B cell (primary cell): ENCODE results near the gene PRR35. TPM values are rescaled to one million over a fixed set of nuclear protein-coding genes. Genes with fewer than 3 reads are reported as not detected.
A peak's percentile ranks its signal among the peaks of the same experiment; 100 is the strongest.

ENCODE experiments used
- ATAC-seq: fragments of 200-7000 bp; cut with Tn5 transposase; one replicate; pipeline ENCODE4 v1.10.0; 2021; ENCODE audit warnings: low read depth, mild to moderate bottlenecking, moderate number of reproducible peaks, moderate library complexity
- CTCF ChIA-PET: fragments of 350-600 bp; sonication (Branson Sonifier 250); formaldehyde crosslinking; loops from one replicate; lab custom pipeline; 2021; ENCODE audit warnings: antibody characterized with exemption, inconsistent platforms; lab: Charles Lee
- POLR2A ChIA-PET: fragments of 350-600 bp; sonication (Branson Sonifier 250); formaldehyde crosslinking; loops from one replicate; lab custom pipeline; 2021; ENCODE audit warnings: antibody characterized with exemption; lab: Charles Lee
- DNase-seq: peaks from one replicate; pipeline ENCODE4 v3.0.0; 2013
- H2AFZ ChIP-seq: 2 replicates; pipeline ENCODE4 v1.6.1; 2012; ENCODE audit warnings: mild to moderate bottlenecking, low read depth, low read length; ENCODE audit not compliant: insufficient read depth, poor library complexity, severe bottlenecking
- H3K27ac ChIP-seq, 2 donors: 1 replicate in 1 of 2; 2 replicates in 1 of 2; pipeline ENCODE4 v1.5.1; 2012 to 2013; ENCODE audit warnings: low read length in 2 of 2, mild to moderate bottlenecking in 2 of 2, moderate library complexity in 1 of 2
- H3K27me3 ChIP-seq, 4 experiments: fragments of 200-600 bp in 1 of 4; sonication (generic) in 1 of 4; replicated peaks in 1 of 4; 1 replicate in 2 of 4; 2 replicates in 2 of 4; pipeline versions ENCODE4 v1.6.1 to v1.7.0; 2013 to 2016; ENCODE audit warnings: low read length in 3 of 4, mild to moderate bottlenecking in 2 of 4, mixed read lengths in 1 of 4, moderate library complexity in 1 of 4; ENCODE audit not compliant: insufficient read depth in 4 of 4, control insufficient read depth in 3 of 4; ENCODE audit errors: control extremely low read depth in 1 of 4
- H3K36me3 ChIP-seq, 2 experiments: replicated peaks in 1 of 2; 1 replicate in 1 of 2; 2 replicates in 1 of 2; pipeline versions ENCODE4 v1.6.1 to v1.7.1; 2013; ENCODE audit warnings: low read length in 1 of 2; ENCODE audit not compliant: insufficient read depth in 2 of 2, control insufficient read depth in 1 of 2; ENCODE audit errors: control extremely low read depth in 1 of 2, extremely low read depth in 1 of 2
- H3K4me1 ChIP-seq, 2 donors: fragments of 200-600 bp in 1 of 2; sonication (generic) in 1 of 2; 1 replicate in 1 of 2; 2 replicates in 1 of 2; pipeline versions ENCODE4 v1.5.1 to v1.6.1; 2013 to 2017; ENCODE audit warnings: low read length in 2 of 2; ENCODE audit not compliant: control insufficient read depth in 2 of 2, insufficient read depth in 2 of 2
- H3K4me2 ChIP-seq: replicated peaks from 2 replicates; pipeline ENCODE3; 2012; ENCODE audit warnings: mild to moderate bottlenecking, low read depth, low read length; ENCODE audit not compliant: poor library complexity, severe bottlenecking
- H3K4me3 ChIP-seq, 5 experiments: fragments of 200-600 bp in 1 of 5; sonication (generic) in 1 of 5; 1 replicate in 3 of 5; 2 replicates in 2 of 5; pipeline versions ENCODE4 v1.5.1 to v1.7.0; 2011 to 2016; ENCODE audit warnings: low read length in 4 of 5, mild to moderate bottlenecking in 4 of 5, low read depth in 2 of 5, control low read depth in 1 of 5, moderate library complexity in 1 of 5; ENCODE audit not compliant: insufficient read depth in 1 of 5; ENCODE audit errors: control extremely low read depth in 1 of 5, extremely low read depth in 1 of 5
- H3K79me2 ChIP-seq: fragments of 200-600 bp; sonication (generic); one replicate; pipeline ENCODE4 v1.6.0; 2016; ENCODE audit warnings: low read length; ENCODE audit not compliant: control insufficient read depth, insufficient read depth
- H3K9ac ChIP-seq: fragments of 200-600 bp; sonication (generic); 2 replicates; pipeline ENCODE4 v1.6.1; 2017; ENCODE audit warnings: mild to moderate bottlenecking, low read length, moderate library complexity
- H3K9me3 ChIP-seq, 3 donors: one replicate each; pipeline versions ENCODE4 v1.6.1 to v1.7.1; 2013; ENCODE audit warnings: low read length in 2 of 3; ENCODE audit not compliant: control insufficient read depth in 2 of 3, insufficient read depth in 1 of 3; ENCODE audit errors: control extremely low read depth in 1 of 3
- H4K20me1 ChIP-seq: 2 replicates; pipeline ENCODE4 v1.6.0; 2012; ENCODE audit warnings: mild to moderate bottlenecking, low read length; ENCODE audit not compliant: insufficient read depth, control insufficient read depth, poor library complexity, severe bottlenecking
- H3K27ac Mint-ChIP-seq: one replicate; pipeline ENCODE4 v1.8.0; 2021; ENCODE audit warnings: mixed read lengths
- H3K27me3 Mint-ChIP-seq: one replicate; pipeline ENCODE4 v1.8.0; 2021; ENCODE audit warnings: mixed read lengths
- H3K4me1 Mint-ChIP-seq: one replicate; pipeline ENCODE4 v1.8.0; 2021; ENCODE audit warnings: mixed read lengths
- H3K4me3 Mint-ChIP-seq: one replicate; pipeline ENCODE4 v1.8.0; 2021; ENCODE audit warnings: mixed read lengths
- H3K9me3 Mint-ChIP-seq: one replicate; pipeline ENCODE4 v1.8.0; 2022; ENCODE audit warnings: mixed read lengths; ENCODE audit not compliant: insufficient read depth
- EZH2 ChIP-seq: IDR thresholded peaks from 2 replicates; pipeline ENCODE4 v1.6.1; 2012; ENCODE audit warnings: borderline replicate concordance, low read depth, mild to moderate bottlenecking, moderate library complexity, low read length; ENCODE audit not compliant: insufficient read depth, poor library complexity, severe bottlenecking
- WGBS: methylation state at CpG from one replicate; pipeline ENCODE4 v1.1.5; 2013; ENCODE audit warnings: missing lambda C conversion rate; ENCODE audit not compliant: insufficient coverage; 5-methylcytosine and 5-hydroxymethylcytosine counted together
- intact Hi-C: fragments of 100-400 bp; cut with micrococcal nuclease; formaldehyde crosslinking; loops from one replicate; pipeline ENCODE4 v1.10.0; 2022
- polyA plus RNA-seq: library from polyadenylated mRNA; depleted of rRNA; stranded (reverse); fragments of >200 nt; gene quantifications from 2 replicates; pipeline ENCODE4 v1.2.3, GENCODE V29; 2012
- total RNA-seq, 2 donors: library from RNA; stranded (reverse); fragments of 120-200 nt in 1 of 2; gene quantifications; 1 replicate in 1 of 2; 2 replicates in 1 of 2; pipeline versions ENCODE4 v1.2.3 to v1.2.4, GENCODE V29; 2013 to 2022
- TF ChIP-seq, protein P1 (sequence below): fragments of 200-600 bp; IDR thresholded peaks from one replicate; pipeline ENCODE4 v1.8.0; 2022; ENCODE audit warnings: antibody characterized with exemption, mild to moderate bottlenecking

Gene PRR35
- total and polyA plus RNA-seq, 2 donors (not counting 1 experiment from before 2014, with no cell fraction given), result not detected

DNA sequence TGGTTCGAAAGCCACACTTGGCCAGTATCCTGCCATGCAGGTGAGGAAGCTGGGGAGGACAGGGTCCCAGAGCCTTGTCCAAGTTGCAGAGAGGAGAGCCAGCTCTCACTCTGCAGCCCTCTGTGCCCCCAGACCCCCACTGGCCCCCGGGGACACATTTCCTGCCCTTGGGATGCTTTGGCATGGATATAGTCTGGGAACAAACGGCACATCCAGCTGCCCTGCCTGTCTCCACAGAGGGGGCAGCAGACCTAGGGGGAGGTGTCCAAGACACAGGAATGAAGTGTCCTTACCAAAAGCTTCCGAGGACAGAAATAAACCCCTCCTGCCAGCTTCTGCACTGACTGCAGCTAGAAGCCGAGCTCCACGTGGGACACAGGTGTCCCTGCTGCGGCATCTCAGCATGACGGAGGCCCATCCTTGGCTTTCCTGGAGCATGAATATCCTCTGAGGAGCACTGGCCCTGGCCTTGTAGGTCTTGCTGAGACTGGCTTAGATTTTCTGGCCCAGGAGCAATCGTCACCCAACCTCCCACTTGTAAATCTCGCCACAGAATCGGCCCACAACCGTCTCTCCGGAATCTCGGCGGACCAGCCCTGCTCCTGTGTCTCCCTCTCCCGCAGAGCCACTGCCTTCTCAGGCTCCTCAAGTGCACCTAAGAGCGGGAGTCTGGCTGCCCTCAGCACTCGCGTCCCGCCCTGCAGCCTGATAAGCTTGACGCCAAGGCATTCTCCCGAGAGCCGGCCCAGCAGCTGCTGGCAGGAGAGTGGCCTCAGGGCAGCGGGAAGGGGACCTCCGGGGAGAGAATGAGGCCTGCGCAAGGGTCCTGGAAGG is 33.8 kb upstream of the PRR35 start:
- H3K27me3 Mint-ChIP-seq, result no peaks in the 10 kb centered on the region
- peak overlapping the region; percentile 75 for H3K9ac ChIP-seq
- peak overlapping the region; percentile 21 to 79 (median 77) for H3K4me3 ChIP-seq
- H3K27me3 ChIP-seq, result no peaks in the 10 kb centered on the region
- TF ChIP-seq, protein P1, sequence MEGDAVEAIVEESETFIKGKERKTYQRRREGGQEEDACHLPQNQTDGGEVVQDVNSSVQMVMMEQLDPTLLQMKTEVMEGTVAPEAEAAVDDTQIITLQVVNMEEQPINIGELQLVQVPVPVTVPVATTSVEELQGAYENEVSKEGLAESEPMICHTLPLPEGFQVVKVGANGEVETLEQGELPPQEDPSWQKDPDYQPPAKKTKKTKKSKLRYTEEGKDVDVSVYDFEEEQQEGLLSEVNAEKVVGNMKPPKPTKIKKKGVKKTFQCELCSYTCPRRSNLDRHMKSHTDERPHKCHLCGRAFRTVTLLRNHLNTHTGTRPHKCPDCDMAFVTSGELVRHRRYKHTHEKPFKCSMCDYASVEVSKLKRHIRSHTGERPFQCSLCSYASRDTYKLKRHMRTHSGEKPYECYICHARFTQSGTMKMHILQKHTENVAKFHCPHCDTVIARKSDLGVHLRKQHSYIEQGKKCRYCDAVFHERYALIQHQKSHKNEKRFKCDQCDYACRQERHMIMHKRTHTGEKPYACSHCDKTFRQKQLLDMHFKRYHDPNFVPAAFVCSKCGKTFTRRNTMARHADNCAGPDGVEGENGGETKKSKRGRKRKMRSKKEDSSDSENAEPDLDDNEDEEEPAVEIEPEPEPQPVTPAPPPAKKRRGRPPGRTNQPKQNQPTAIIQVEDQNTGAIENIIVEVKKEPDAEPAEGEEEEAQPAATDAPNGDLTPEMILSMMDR, result no peak
- no peak for TF ChIP-seq EZH2
- POLR2A ChIA-PET, result interaction anchor here (0.6 to 1.3 kb wide), 4 partner anchors 40 to 193 kb away, joined by 3 to 11 read pairs (median 6); partner anchors contain the start of genes DECR2, NHLRC4 and STUB1
- H3K27ac Mint-ChIP-seq, result peak overlapping the region; percentile 88
- peak overlapping the region; percentile 89 for H2AFZ ChIP-seq
- ATAC-seq (no peak), DNase-seq (no peak)
- H3K27ac ChIP-seq, result peak overlapping the region; percentile 71 to 96
- peaks cover 45% of the 10 kb centered on the region for H3K79me2 ChIP-seq
- no peaks in the 10 kb centered on the region for H3K36me3 ChIP-seq
- H3K4me3 Mint-ChIP-seq, result peak overlapping the region; percentile 89
- CTCF ChIA-PET, result no interaction called here
- peaks cover 36% of the 10 kb centered on the region for H3K4me1 Mint-ChIP-seq
- WGBS, result 10% methylated on average over 26 of the region's 26 CpGs
- peaks cover 52% of the 10 kb centered on the region for H4K20me1 ChIP-seq
- H3K4me2 ChIP-seq, result peak overlapping the region; percentile 98
- peaks cover 0 to 2% (median 0%) of the 10 kb centered on the region in 3 donors for H3K9me3 ChIP-seq
- no peaks in the 10 kb centered on the region for H3K9me3 Mint-ChIP-seq
- H3K4me1 ChIP-seq, result peaks cover 25 to 47% of the 10 kb centered on the region in 2 donors
- intact Hi-C loops, result loop anchor here (1.0 to 5.0 kb wide), 6 partner anchors 42 to 174 kb away; partner anchors contain the start of genes AXIN1, PGAP6, PIGQ and RAB11FIP3
